WI38 (cell line): ENCODE measurements around the gene SUSD1.
"Not testable (repeated sequence)": the region's sequence is repeated elsewhere in the genome, so short reads cannot be mapped to it uniquely, and the experiment has no call there.

Experiments used
- H3K4me3 ChIP-seq: 2 replicates; pipeline ENCODE4 v1.5.1; 2011; ENCODE audit warnings: low read depth, mild to moderate bottlenecking, control low read depth, low read length
- CTCF ChIP-seq: IDR thresholded peaks from 2 replicates; pipeline ENCODE4 v1.5.1; 2012; ENCODE audit warnings: low read depth, mild to moderate bottlenecking, control low read depth, low read length

SUSD1 gene

GRCh38 chr9:112084334-112084733 is 90.8 kb downstream of the SUSD1 start:
- no peak for TF ChIP-seq CTCF
- no peak overlapping the region for H3K4me3 ChIP-seq

GRCh38 chr9:112081918-112082729 is 93.0 kb downstream of the SUSD1 start:
- no peak overlapping the region for H3K4me3 ChIP-seq
- TF ChIP-seq CTCF, result no peak

- no peak overlapping the region for H3K4me3 ChIP-seq
- TF ChIP-seq CTCF, result no peak
Measured at GRCh38 chr9:112080831-112081542, 94.1 kb downstream of the SUSD1 start.

- no peak for TF ChIP-seq CTCF
Measured at GRCh38 chr9:112078432-112078831, 96.7 kb downstream of the SUSD1 start.

GRCh38 chr9:112076814-112077213 is 98.3 kb downstream of the SUSD1 start:
- no peak for TF ChIP-seq CTCF
- H3K4me3 ChIP-seq, result no peak overlapping the region

More at GRCh38 chr9:112078432-112078831, 96.7 kb downstream of the SUSD1 start:
- H3K4me3 ChIP-seq, result no peak overlapping the region

GRCh38 chr9:112075009-112075378 is 100.1 kb downstream of the SUSD1 start:
- no peak overlapping the region for H3K4me3 ChIP-seq
- TF ChIP-seq CTCF, result no peak

GRCh38 chr9:112074250-112075008 is 100.7 kb downstream of the SUSD1 start:
- H3K4me3 ChIP-seq, result no peak overlapping the region
- TF ChIP-seq CTCF, result peak; percentile 93

- H3K4me3 ChIP-seq, result not testable (repeated sequence)
Measured at GRCh38 chr9:112073639-112074173, 101.4 kb downstream of the SUSD1 start.
